ENCODE measurements around the gene MEFV. TPM values are rescaled to one million over a fixed set of nuclear protein-coding genes. Genes with fewer than 3 reads are reported as not detected.
"Not testable (repeated sequence)": the region's sequence is repeated elsewhere in the genome, so short reads cannot be mapped to it uniquely, and the experiment has no call there.

Gene MEFV
- total RNA-seq, 1 donor from 2014 or later, result not detected

- DNase-seq (ENCODE audit: low read depth, low spot score), result no peak
Measured at GRCh38 chr16:3220839-3221238, 35.6 kb downstream of the MEFV start.

- DNase-seq (ENCODE audit: low read depth, low spot score), result no peak
Measured at GRCh38 chr16:3216263-3216640, 40.2 kb downstream of the MEFV start.

DNA sequence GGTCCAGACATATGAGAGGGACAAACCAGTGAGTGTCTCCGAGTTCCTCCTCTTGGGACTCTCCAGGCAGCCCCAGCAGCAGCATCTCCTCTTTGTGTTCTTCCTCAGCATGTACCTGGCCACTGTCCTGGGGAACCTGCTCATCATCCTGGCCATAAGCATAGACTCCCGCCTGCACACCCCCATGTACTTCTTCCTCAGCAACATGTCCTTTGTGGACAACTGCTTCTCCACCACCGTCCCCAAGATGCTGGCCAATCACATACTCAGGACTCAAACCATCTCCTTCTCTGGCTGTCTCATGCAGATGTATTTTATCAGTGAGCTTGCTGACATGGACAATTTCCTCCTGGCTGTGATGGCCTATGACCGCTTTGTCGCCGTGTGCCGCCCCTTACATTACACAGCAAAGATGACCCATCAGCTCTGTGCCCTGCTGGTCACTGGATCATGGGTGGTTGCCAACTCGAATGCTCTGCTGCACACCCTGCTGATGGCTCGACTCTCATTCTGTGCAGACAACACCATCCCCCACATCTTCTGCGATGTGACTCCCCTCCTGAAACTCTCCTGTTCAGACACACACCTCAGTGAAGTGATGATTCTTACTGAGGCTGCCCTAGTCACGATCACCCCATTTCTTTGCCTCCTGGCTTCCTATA is 40.7 kb downstream of the MEFV start:
- DNase-seq (ENCODE audit: low read depth, low spot score), result no peak

GRCh38 chr16:3214904-3215600 is 41.4 kb downstream of the MEFV start:
- no peak for DNase-seq (ENCODE audit: low read depth, low spot score)

GRCh38 chr16:3212567-3212966 is 43.9 kb downstream of the MEFV start:
- no peak for DNase-seq (ENCODE audit: low read depth, low spot score)

- DNase-seq (ENCODE audit: low read depth, low spot score), result no peak
Measured at GRCh38 chr16:3212006-3212405, 44.4 kb downstream of the MEFV start.

- DNase-seq (ENCODE audit: low read depth, low spot score), result no peak
Measured at GRCh38 chr16:3207086-3207953, 49.1 kb downstream of the MEFV start.

DNA sequence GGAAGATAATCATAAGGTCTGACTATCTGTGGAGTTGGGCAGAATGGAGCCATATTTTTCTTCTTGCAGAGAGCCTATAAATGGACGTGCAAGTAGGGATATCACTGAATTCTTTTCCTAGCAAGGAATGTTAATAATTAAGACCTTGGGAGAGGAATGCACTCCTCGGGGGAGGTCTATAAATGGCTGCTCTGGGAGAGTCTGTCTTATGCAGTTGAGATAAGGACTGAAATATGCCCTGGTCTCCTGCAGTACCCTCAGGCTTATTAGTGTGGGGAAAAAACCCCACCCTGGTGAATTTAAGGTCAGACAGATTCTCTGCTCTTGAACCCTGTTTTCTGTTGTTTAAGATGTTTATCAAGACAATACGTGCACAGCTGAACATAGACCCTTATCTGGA is 50.5 kb downstream of the MEFV start:
- not testable (repeated sequence) for DNase-seq (ENCODE audit: low read depth, low spot score)

DNA sequence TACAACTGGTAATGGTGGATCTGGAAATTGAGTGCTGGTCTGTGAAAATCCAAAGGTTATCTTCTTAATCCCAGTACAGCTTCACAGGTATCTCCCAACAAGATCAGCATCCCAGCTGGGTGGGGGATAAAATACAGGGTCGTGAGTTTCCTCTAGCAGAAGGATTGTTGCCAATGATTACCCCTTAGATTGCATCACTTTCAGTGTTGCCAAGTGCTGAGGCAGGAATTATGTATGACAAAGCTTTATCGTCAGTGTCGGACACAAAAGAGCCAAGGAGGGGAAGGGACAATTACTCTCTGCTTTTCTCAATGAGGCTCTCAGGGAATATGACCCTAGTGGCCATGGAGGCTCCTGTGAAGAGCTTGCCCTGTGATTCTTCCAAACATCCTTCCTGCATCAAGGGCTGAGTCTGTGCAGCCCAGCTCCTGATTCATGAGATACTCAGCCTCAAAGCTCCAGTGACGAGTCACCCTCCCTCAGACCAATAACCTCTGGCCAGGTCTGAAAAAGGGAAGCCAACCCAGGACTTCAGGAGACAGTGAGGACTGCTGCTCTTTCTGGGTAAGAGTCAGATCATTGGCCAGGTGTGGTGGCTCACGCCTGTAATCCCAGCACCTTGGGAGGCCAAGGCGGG is 53.4 kb downstream of the MEFV start:
- no peak for DNase-seq (ENCODE audit: low read depth, low spot score)

GRCh38 chr16:3198334-3199072 is 57.9 kb downstream of the MEFV start:
- no peak for DNase-seq (ENCODE audit: low read depth, low spot score)

DNA sequence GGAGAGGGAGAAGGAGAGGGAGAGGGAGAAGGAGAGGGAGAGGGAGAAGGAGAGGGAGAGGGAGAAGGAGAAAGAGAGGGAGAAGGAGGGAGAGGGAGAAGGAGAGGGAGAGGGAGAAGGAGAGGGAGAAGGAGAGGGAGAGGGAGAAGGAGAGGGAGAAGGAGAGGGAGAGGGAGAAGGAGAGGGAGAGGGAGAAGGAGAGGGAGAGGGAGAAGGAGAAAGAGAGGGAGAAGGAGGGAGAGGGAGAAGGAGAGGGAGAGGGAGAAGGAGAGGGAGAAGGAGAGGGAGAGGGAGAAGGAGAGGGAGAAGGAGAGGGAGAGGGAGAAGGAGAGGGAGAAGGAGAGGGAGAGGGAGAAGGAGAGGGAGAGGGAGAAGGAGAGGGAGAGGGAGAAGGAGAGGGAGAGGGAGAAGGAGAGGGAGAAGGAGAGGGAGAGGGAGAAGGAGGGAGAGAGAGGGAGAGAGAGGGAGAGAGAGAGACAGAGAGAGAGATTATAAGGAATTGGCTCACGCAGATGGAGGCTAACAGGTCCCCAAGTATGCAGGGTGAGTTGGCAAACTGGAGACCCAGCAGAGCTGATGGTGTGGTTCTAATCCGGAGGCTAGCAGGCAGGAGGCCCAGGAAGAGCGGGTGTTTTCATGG is 58.6 kb downstream of the MEFV start:
- not testable (repeated sequence) for DNase-seq (ENCODE audit: low read depth, low spot score)

DNA sequence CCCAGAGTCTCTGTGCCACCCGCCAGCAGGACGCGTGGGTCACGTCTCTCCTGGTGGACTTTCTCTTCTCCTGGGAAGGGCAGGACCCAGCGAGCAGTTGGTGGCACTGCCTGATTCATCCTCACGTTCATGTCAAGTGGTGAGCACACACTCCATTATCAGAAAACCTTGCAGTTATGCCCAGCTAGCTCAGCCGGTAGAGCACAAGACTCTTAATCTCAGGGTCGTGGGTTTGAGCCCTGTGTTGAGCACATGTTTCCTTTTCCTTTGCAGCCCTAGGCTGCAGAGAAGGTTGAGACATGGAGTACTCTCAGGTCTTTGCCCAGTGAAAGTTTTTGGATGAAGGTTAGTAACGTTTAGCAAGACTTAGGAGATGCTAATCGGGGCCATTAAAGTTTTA is 60.5 kb downstream of the MEFV start:
- DNase-seq (ENCODE audit: low read depth, low spot score), result no peak

GRCh38 chr16:3194792-3195191 is 61.6 kb downstream of the MEFV start:
- no peak for DNase-seq (ENCODE audit: low read depth, low spot score)

GRCh38 chr16:3193221-3194212 is 62.9 kb downstream of the MEFV start:
- DNase-seq (ENCODE audit: low read depth, low spot score), result no peak

DNA sequence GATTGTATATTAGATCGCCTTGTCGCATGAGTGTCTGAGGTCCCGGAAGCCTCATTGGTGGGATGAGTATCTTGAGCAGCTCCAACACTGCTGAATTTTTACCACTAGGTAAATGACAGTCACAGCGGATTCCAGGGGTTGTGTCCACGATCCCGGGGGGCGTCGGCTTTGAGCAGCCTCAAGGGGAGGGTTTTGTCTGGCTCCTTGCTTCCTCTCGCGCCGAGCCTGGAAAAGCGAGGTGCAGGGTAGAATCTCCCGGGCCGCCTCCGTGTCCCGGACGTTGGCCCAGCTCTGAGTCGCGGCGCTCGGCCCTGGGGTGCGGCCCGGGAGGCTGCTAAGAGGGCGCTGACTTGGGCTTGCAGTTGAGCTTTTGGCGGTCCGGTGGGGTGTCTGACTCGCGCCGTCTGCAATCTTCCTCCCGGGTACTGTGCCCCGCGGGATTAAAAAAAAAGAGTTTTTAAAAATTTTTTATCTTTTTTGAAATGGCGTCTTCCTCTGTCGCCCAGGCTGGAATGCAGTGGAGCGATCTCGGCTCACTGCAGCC is 63.9 kb downstream of the MEFV start:
- no peak for DNase-seq (ENCODE audit: low read depth, low spot score)

All from pulmonary artery endothelial cell (primary cell).